ENCODE results near the gene SVEP1.

DNA sequence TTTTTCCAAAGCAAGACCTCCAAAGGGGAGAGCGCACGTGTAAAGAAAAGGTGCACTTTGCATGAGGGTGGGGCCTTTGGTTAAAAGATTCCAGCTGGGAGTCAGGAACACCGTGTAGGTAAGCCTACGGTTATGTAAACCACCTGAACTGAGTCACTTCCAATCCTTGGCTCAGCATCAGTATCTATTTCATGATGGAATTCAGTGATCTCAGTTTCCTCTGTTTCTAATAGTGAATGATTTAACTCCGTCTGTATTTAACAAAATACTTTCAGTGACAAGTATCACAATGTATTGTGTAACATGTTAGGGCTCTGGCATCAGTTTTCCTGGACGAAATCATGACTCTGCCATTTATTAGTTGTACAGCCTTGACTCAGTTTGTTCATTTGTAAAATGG is 1.3 kb upstream of the SVEP1 start:
- no peak for TF ChIP-seq EZH2phosphoT487 (conservative IDR thresholded peaks at IDR 0.05; ENCODE audit: low read length)
- TF ChIP-seq, protein P1, sequence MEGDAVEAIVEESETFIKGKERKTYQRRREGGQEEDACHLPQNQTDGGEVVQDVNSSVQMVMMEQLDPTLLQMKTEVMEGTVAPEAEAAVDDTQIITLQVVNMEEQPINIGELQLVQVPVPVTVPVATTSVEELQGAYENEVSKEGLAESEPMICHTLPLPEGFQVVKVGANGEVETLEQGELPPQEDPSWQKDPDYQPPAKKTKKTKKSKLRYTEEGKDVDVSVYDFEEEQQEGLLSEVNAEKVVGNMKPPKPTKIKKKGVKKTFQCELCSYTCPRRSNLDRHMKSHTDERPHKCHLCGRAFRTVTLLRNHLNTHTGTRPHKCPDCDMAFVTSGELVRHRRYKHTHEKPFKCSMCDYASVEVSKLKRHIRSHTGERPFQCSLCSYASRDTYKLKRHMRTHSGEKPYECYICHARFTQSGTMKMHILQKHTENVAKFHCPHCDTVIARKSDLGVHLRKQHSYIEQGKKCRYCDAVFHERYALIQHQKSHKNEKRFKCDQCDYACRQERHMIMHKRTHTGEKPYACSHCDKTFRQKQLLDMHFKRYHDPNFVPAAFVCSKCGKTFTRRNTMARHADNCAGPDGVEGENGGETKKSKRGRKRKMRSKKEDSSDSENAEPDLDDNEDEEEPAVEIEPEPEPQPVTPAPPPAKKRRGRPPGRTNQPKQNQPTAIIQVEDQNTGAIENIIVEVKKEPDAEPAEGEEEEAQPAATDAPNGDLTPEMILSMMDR (IDR thresholded peaks at IDR 0.05; ENCODE audit: insufficient read depth, low read length, poor library complexity, severe bottlenecking), result no peak
